ENCODE results near the gene CALML3. TPM values are rescaled to one million over a fixed set of nuclear protein-coding genes. Genes with fewer than 3 reads are reported as not detected.

CALML3 gene
- total RNA-seq, 1 experiment from 2014 or later, result not detected

- no TSS peak for BruUV-seq (replicated peaks)
- intact Hi-C loops (cut with micrococcal nuclease; ENCODE audit: unreplicated experiment) (no loop called here), in situ Hi-C loops (cut with HindIII; ENCODE audit: low pct_unique_long_range_greater_than_20kb, low sequenced_read_pairs) (no loop called here)
- no peaks in the 10 kb centered on the region for H3K4me1 ChIP-seq (ENCODE audit: control insufficient read depth, insufficient read depth, low read length)
- CTCF ChIA-PET, result no interaction called here
- H3K27ac ChIP-seq (ENCODE audit: low read length), result no peak overlapping the region
- no peaks in the 10 kb centered on the region for H3K36me3 ChIP-seq (ENCODE audit: control insufficient read depth, insufficient read depth, low read length)
- H3K27me3 ChIP-seq (ENCODE audit: control insufficient read depth, insufficient read depth, low read length), result no peaks in the 10 kb centered on the region
- H3K4me3 ChIP-seq (ENCODE audit: low read depth in 2 of 2, low read length in 2 of 2), result no peak overlapping the region
- no peak for DNase-seq (ENCODE audit: low read depth, low spot score)
- no peaks in the 10 kb centered on the region for H3K9me3 ChIP-seq (ENCODE audit: control insufficient read depth, insufficient read depth, low read depth, low read length)
- ATAC-seq, result no peak
- TF ChIP-seq SIN3A (IDR thresholded peaks at IDR 0.05; ENCODE audit: borderline replicate concordance, insufficient read depth, low read depth, low read length) (no peak), REST (IDR thresholded peaks at IDR 0.05; ENCODE audit: insufficient read depth in 1 of 2, low read depth in 2 of 2, low read length in 1 of 2) (no peak), POLR2AphosphoS5 (IDR thresholded peaks at IDR 0.05; ENCODE audit: low read depth, low read length) (no peak), TCF7L2 (IDR thresholded peaks at IDR 0.05; ENCODE audit: low read depth, low read length) (no peak), CTCF (IDR thresholded peaks at IDR 0.05) (no peak)
- POLR2A ChIA-PET, result no interaction called here
These were observed 36.3 kb downstream of the CALML3 start for GRCh38 chr10:5560817-5561703.

GRCh38 chr10:5561704-5562645 lies 37.2 kb downstream of the CALML3 start:
- Histone ChIP-seq H3K27ac (ENCODE audit: low read length) (no peak overlapping the region), H3K4me1 (ENCODE audit: control insufficient read depth, insufficient read depth, low read length) (no peaks in the 10 kb centered on the region), H3K36me3 (ENCODE audit: control insufficient read depth, insufficient read depth, low read length) (no peaks in the 10 kb centered on the region), H3K4me3 (ENCODE audit: low read depth in 2 of 2, low read length in 2 of 2) (no peak overlapping the region), H3K27me3 (ENCODE audit: control insufficient read depth, insufficient read depth, low read length) (no peaks in the 10 kb centered on the region), H3K9me3 (ENCODE audit: control insufficient read depth, insufficient read depth, low read depth, low read length) (no peaks in the 10 kb centered on the region)
- no peak for DNase-seq (ENCODE audit: low read depth, low spot score)
- CTCF ChIA-PET, result no interaction called here
- BruUV-seq (replicated peaks), result no TSS peak
- POLR2A ChIA-PET, result no interaction called here
- TF ChIP-seq TCF7L2 (IDR thresholded peaks at IDR 0.05; ENCODE audit: low read depth, low read length) (no peak), REST (IDR thresholded peaks at IDR 0.05; ENCODE audit: insufficient read depth in 1 of 2, low read depth in 2 of 2, low read length in 1 of 2) (no peak), SIN3A (IDR thresholded peaks at IDR 0.05; ENCODE audit: borderline replicate concordance, insufficient read depth, low read depth, low read length) (no peak), POLR2AphosphoS5 (IDR thresholded peaks at IDR 0.05; ENCODE audit: low read depth, low read length) (no peak), CTCF (IDR thresholded peaks at IDR 0.05) (no peak)
- ATAC-seq, result no peak
- intact Hi-C loops (cut with micrococcal nuclease; ENCODE audit: unreplicated experiment), result no loop called here
- in situ Hi-C loops (cut with HindIII; ENCODE audit: low pct_unique_long_range_greater_than_20kb, low sequenced_read_pairs), result no loop called here
